D721Med (cell line): ENCODE data around the gene DOK7.

Experiments used
- DNase-seq: peaks from one replicate; pipeline ENCODE4 v3.0.0; 2011; ENCODE audit warnings: low spot score; ENCODE audit not compliant: insufficient read length
- FAIRE-seq: peaks from 2 replicates; lab custom pipeline; 2011; peaks lifted over from hg19 to GRCh38; lab: Jason Lieb, UNC
- CTCF ChIP-seq: IDR thresholded peaks from 2 replicates; pipeline ENCODE4 v1.5.1; 2012; ENCODE audit warnings: mild to moderate bottlenecking, control low read depth; ENCODE audit not compliant: insufficient read depth; ENCODE audit errors: missing control alignments

DOK7 gene

GRCh38 chr4:3473996-3474765 lies 11.1 kb downstream of the DOK7 start:
- no peak for FAIRE-seq
- DNase-seq = no peak
- no peak for TF ChIP-seq CTCF

GRCh38 chr4:3475041-3475712 lies 12.1 kb downstream of the DOK7 start:
- FAIRE-seq = no peak
- TF ChIP-seq CTCF = no peak
- no peak for DNase-seq

- no peak for FAIRE-seq
- no peak for DNase-seq
Measured at GRCh38 chr4:3475713-3476260, 12.7 kb downstream of the DOK7 start.

GRCh38 chr4:3476341-3476747 lies 13.2 kb downstream of the DOK7 start:
- TF ChIP-seq CTCF = no peak
- no peak for DNase-seq
- FAIRE-seq = no peak

More at GRCh38 chr4:3475713-3476260, 12.7 kb downstream of the DOK7 start:
- TF ChIP-seq CTCF = no peak

GRCh38 chr4:3476936-3477749 lies 14.0 kb downstream of the DOK7 start:
- no peak for DNase-seq
- TF ChIP-seq CTCF = no peak
- no peak for FAIRE-seq

GRCh38 chr4:3477750-3478430 lies 14.8 kb downstream of the DOK7 start:
- TF ChIP-seq CTCF = no peak
- FAIRE-seq (no peak), DNase-seq (no peak)
